ENCODE results near the gene RPGRIP1.

The RPGRIP1 gene

DNA sequence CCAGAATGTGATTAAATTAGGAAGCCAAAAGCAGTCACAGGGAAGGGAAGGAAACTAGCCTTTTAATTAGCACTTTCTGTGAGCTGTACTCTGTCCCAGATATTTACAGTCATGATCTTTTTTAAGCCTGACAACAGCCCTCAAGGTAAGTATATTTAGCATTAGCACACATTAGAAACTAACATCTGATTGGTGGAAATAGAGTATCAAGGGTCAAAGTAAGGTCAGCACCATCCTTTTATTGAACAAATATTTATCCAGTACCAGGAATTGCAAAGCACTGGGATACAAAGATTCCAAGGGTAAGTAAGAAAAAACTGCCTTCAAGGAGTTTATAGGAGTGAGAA, 28.2 kb downstream of the RPGRIP1 start:
- TF ChIP-seq, protein P1, sequence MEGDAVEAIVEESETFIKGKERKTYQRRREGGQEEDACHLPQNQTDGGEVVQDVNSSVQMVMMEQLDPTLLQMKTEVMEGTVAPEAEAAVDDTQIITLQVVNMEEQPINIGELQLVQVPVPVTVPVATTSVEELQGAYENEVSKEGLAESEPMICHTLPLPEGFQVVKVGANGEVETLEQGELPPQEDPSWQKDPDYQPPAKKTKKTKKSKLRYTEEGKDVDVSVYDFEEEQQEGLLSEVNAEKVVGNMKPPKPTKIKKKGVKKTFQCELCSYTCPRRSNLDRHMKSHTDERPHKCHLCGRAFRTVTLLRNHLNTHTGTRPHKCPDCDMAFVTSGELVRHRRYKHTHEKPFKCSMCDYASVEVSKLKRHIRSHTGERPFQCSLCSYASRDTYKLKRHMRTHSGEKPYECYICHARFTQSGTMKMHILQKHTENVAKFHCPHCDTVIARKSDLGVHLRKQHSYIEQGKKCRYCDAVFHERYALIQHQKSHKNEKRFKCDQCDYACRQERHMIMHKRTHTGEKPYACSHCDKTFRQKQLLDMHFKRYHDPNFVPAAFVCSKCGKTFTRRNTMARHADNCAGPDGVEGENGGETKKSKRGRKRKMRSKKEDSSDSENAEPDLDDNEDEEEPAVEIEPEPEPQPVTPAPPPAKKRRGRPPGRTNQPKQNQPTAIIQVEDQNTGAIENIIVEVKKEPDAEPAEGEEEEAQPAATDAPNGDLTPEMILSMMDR (IDR thresholded peaks at IDR 0.05; ENCODE audit: low read depth, low read length) = no peak
- DNase-seq (ENCODE audit: extremely low read depth, low read depth) = no peak

DNA sequence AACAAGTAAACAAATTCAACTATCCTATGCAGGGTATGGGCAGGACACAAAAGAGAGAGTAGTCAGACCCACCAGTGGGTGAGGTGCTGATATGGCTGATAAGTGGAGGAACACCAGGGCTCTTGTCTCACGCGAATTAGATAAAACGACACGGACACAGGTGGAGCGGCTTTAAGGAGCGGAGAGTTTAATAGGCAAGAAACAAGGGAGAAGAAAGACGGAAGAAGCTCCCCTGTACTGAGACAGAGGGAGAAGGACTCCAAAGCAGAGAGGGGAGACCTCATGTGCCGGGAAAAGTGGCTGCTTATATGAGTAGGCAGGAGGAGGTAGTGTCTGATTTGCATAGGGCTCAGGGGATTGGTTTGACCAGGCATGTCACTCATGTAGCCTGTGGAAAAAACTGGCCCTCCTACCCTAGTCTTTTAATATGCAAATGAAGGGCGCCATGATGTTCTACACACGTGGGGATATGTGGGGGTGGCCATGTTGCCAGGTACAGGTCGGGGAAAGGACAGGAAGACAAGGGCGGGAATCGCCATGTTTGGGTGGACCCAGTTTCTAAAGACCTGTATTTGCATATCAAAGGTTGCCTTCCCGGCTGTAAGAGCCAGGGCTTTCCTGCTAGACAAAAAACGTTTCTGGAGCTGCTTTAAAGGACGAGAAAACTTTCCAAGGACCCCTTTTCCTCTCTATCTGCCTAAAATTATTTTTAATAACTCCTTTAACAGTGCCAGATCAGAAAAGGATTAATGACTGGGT, 28.8 kb downstream of the RPGRIP1 start:
- no peak for DNase-seq (ENCODE audit: extremely low read depth, low read depth)
- TF ChIP-seq, protein P1 (IDR thresholded peaks at IDR 0.05; ENCODE audit: low read depth, low read length) = no peak

DNA sequence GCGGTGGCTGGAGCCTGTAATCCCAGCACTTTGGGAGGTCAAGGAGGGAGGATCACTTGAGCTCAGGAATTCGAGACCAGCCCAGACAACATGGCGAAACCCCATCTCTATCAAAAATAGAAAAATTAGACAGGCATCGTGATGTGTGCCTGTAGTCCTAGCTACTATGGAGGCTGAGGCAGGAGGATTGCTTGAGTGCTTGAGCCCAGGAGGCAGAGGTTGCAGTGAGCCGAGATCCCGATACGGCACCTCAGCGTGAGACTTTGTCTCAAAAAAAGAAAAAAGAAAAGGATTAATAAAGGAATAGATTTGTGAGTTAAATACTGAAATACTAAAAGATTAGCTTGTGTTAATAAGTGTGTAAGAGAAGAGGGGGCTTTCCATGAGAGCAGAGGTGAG, 29.4 kb downstream of the RPGRIP1 start:
- DNase-seq (ENCODE audit: extremely low read depth, low read depth) = no peak
- TF ChIP-seq, protein P1 (IDR thresholded peaks at IDR 0.05; ENCODE audit: low read depth, low read length) = no peak

DNA sequence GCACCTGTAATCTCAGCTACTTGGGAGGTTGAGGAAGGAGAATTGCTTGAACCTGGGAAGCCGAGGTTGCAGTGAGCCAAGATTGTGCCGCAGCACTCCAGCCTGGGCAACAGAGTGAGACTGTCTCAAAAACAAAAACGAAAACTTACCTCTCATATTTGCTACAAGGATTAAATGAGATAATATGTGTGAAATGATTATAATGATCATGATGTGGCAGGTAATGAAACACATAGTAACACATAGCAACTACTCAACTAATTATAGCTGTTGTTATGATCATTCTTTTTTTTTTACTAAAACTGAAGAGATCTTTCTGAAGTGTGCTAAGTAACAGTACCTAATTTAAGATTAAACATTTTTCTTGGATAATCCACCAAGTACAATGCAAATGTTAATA, 30.1 kb downstream of the RPGRIP1 start:
- TF ChIP-seq, protein P1 (IDR thresholded peaks at IDR 0.05; ENCODE audit: low read depth, low read length) = no peak
- no peak for DNase-seq (ENCODE audit: extremely low read depth, low read depth)

DNA sequence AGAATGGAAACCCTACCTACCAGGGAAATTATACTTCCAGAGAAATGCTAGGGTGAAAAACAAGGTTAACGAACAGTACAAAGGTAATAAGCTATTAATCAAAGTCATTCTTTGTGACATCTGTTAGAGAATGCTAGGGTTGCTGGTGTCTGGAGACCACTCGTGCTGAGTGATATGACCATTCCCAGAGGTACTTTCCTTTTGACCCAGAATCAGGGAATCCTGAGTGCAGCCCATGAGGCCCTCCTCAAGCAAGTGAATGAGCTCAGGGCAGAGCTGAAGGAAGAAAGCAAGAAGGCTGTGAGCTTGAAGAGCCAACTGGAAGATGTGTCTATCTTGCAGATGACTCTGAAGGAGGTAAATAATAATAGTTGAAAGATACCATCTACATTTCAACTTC, 31.7 kb downstream of the RPGRIP1 start:
- DNase-seq (ENCODE audit: extremely low read depth, low read depth) = no peak
- TF ChIP-seq, protein P1 (IDR thresholded peaks at IDR 0.05; ENCODE audit: low read depth, low read length) = no peak

DNA sequence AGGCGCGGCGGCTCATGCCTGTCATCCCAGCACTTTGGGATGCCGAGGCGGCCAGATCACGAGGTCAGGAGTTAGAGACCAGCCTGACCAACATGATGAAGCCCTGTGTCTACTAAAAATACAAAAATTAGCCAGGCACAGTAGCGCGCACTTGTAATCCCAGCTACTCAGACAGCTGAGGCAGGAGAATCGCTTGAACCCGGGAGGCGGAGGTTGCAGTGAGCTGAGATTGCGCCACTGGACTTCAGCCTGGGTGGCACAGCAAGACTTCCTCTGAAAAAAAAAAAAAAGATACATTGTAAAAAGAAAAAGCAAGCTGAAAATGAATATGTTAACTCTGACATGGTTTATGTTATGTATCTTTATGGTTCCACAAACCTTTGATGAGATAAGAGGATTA, 33.6 kb downstream of the RPGRIP1 start:
- no peak for DNase-seq (ENCODE audit: extremely low read depth, low read depth)
- TF ChIP-seq, protein P1 (IDR thresholded peaks at IDR 0.05; ENCODE audit: low read depth, low read length) = no peak

DNA sequence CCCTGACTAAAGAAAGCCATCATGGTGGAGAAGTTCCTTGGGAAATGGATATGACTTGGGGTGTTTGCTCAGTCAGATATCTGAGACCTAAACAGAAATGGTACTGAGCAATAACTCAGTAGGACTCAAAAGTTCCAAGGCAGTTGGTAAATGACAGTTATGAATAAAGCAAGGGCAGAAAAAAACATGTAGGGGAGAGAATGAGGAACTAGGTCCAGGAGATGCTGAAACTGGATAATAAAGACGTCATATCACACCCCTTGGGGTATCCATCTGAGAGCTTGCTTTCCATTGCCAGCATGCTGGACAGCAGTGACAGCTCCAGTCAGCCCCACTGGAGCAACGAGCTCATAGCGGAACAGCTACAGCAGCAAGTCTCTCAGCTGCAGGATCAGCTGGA, 37.5 kb downstream of the RPGRIP1 start:
- TF ChIP-seq, protein P1 (IDR thresholded peaks at IDR 0.05; ENCODE audit: low read depth, low read length) = no peak
- no peak for DNase-seq (ENCODE audit: extremely low read depth, low read depth)
